Keratinocyte (primary cell): ENCODE data around the gene CIAO1. TPM values are rescaled to one million over a fixed set of nuclear protein-coding genes. Genes with fewer than 3 reads are reported as not detected.

Source experiments
- DNase-seq: peaks from one replicate; pipeline ENCODE4 v3.0.0-alpha.2; 2011; ENCODE audit warnings: low read depth, missing footprints, low spot score
- FAIRE-seq: peaks from 2 replicates; lab custom pipeline; 2011; peaks lifted over from hg19 to GRCh38; lab: Jason Lieb, UNC
- H2AFZ ChIP-seq: 2 replicates; pipeline ENCODE4 v1.6.0; 2012; ENCODE audit warnings: low read length, control low read depth, inconsistent platforms; ENCODE audit not compliant: control insufficient read depth
- H3K27ac ChIP-seq: 2 replicates; pipeline ENCODE4 v1.5.1; 2011; ENCODE audit warnings: low read length; ENCODE audit not compliant: control insufficient read depth, insufficient read depth
- H3K27me3 ChIP-seq: 3 replicates; pipeline ENCODE4 v1.6.0; 2011; ENCODE audit warnings: low read length; ENCODE audit not compliant: control insufficient read depth, insufficient read depth; ENCODE audit errors: extremely low read depth
- H3K36me3 ChIP-seq, 2 experiments: 2 replicates in 1 of 2; 3 replicates in 1 of 2; pipeline ENCODE4 v1.5.1; 2011; ENCODE audit warnings: low read length in 2 of 2, mild to moderate bottlenecking in 1 of 2; ENCODE audit not compliant: control insufficient read depth in 2 of 2, insufficient read depth in 2 of 2; ENCODE audit errors: extremely low read depth in 1 of 2
- H3K4me1 ChIP-seq: 3 replicates; pipeline ENCODE4 v1.5.1; 2011; ENCODE audit warnings: low read length; ENCODE audit not compliant: control insufficient read depth, insufficient read depth; ENCODE audit errors: extremely low read depth
- H3K4me2 ChIP-seq: 3 replicates; pipeline ENCODE4 v1.6.0; 2011; ENCODE audit warnings: low read depth, low read length; ENCODE audit not compliant: control insufficient read depth, insufficient read depth; ENCODE audit errors: extremely low read depth
- H3K4me3 ChIP-seq, 3 experiments: fragments of 200-600 bp in 1 of 3; sonication (generic) in 1 of 3; 2 replicates in 2 of 3; 3 replicates in 1 of 3; pipeline ENCODE4 v1.5.1; 2011 to 2016; ENCODE audit warnings: low read length in 3 of 3, mild to moderate bottlenecking in 3 of 3, control low read depth in 2 of 3, inconsistent platforms in 1 of 3, low read depth in 1 of 3, mixed read lengths in 1 of 3, mixed run types in 1 of 3, moderate library complexity in 1 of 3; ENCODE audit not compliant: control insufficient read depth in 2 of 3, insufficient read depth in 2 of 3; ENCODE audit errors: extremely low read depth in 1 of 3
- H3K79me2 ChIP-seq: 2 replicates; pipeline ENCODE4 v1.6.0; 2012; ENCODE audit warnings: low read length; ENCODE audit not compliant: control insufficient read depth, insufficient read depth
- H3K9ac ChIP-seq: 3 replicates; pipeline ENCODE4 v1.6.0; 2011; ENCODE audit warnings: low read length; ENCODE audit not compliant: control insufficient read depth, insufficient read depth; ENCODE audit errors: extremely low read depth
- H3K9me1 ChIP-seq: 3 replicates; pipeline ENCODE4 v1.6.0; 2011; ENCODE audit warnings: low read length; ENCODE audit not compliant: control insufficient read depth, insufficient read depth; ENCODE audit errors: extremely low read depth
- H3K9me3 ChIP-seq: 2 replicates; pipeline ENCODE4 v1.5.1; 2012; ENCODE audit warnings: low read depth, low read length; ENCODE audit not compliant: control insufficient read depth
- H4K20me1 ChIP-seq: 3 replicates; pipeline ENCODE4 v1.6.0; 2011; ENCODE audit warnings: low read length; ENCODE audit not compliant: control insufficient read depth, insufficient read depth; ENCODE audit errors: extremely low read depth
- CTCF ChIP-seq, 3 experiments: IDR thresholded peaks in 1 of 3; conservative IDR thresholded peaks in 1 of 3; optimal IDR thresholded peaks in 1 of 3; 2 replicates in 2 of 3; 3 replicates in 1 of 3; pipeline versions ENCODE3 to v1.5.1; 2011; ENCODE audit warnings: low read length in 3 of 3, mild to moderate bottlenecking in 3 of 3, moderate library complexity in 2 of 3, control low read depth in 1 of 3, inconsistent platforms in 1 of 3; ENCODE audit not compliant: insufficient read depth in 2 of 3; ENCODE audit errors: extremely low read depth in 1 of 3
- EZH2 ChIP-seq: IDR thresholded peaks from one replicate; pipeline ENCODE4 v1.6.1; 2012; ENCODE audit warnings: inconsistent platforms, mild to moderate bottlenecking, low read length, moderate library complexity
- dilution Hi-C: fragments of 300-500 bp; cut with MboI; formaldehyde crosslinking; loops from one replicate; pipeline ENCODE4 v1.7.0; 2020; ENCODE audit warnings: low sequenced_read_pairs; ENCODE audit not compliant: extremely low pct_ligation_motif_present
- polyA plus RNA-seq, 5 experiments: library from polyadenylated mRNA; depleted of rRNA in 3 of 5; stranded (reverse) in 3 of 5; stranded (forward) in 1 of 5; unstranded in 1 of 5; fragments of >200 nt; gene quantifications; 1 replicate in 1 of 5; 2 replicates in 3 of 5; 3 replicates in 1 of 5; pipeline versions ENCODE4 v1.2.1 to v1.2.3, GENCODE V29; 2011 to 2012; ENCODE audit warnings: missing spikeins in 2 of 5, low read depth in 1 of 5, low replicate concordance in 1 of 5

The CIAO1 gene
- polyA plus RNA-seq, 1 donor (not counting 4 experiments of a cell fraction or from before 2014, with no cell fraction given), result 67.4 TPM

- Histone ChIP-seq H3K9ac (no peak overlapping the region), H3K27me3 (no peaks in the 10 kb centered on the region), H3K9me3 (no peaks in the 10 kb centered on the region), H3K4me2 (no peak overlapping the region), H3K27ac (no peak overlapping the region), H3K9me1 (no peaks in the 10 kb centered on the region), H3K36me3 (peaks cover 1 to 6% of the 10 kb centered on the region in 2 experiments), H2AFZ (no peak overlapping the region), H3K79me2 (no peaks in the 10 kb centered on the region), H4K20me1 (no peaks in the 10 kb centered on the region), H3K4me3 (no peak overlapping the region), H3K4me1 (no peaks in the 10 kb centered on the region)
- DNase-seq, result no peak
- TF ChIP-seq CTCF (optimal IDR thresholded peaks at IDR 0.05 in 1 of 3, IDR thresholded peaks at IDR 0.05 in 1 of 3, conservative IDR thresholded peaks at IDR 0.05 in 1 of 3; ENCODE audit: extremely low read depth in 1 of 3, insufficient read depth in 2 of 3, low read length in 3 of 3), result no peak
- TF ChIP-seq EZH2, result no peak
- FAIRE-seq, result no peak
- dilution Hi-C loops, result no loop called here
These were observed 18.1 kb upstream of the CIAO1 start for GRCh38 chr2:96247896-96248295.

- no peak overlapping the region for H3K4me3 ChIP-seq
- DNase-seq, result no peak
- no peaks in the 10 kb centered on the region for H3K9me3 ChIP-seq
- no peak overlapping the region for H3K4me2 ChIP-seq
- FAIRE-seq, result no peak
- dilution Hi-C loops, result no loop called here
- TF ChIP-seq EZH2, result no peak
- TF ChIP-seq CTCF (optimal IDR thresholded peaks at IDR 0.05 in 1 of 3, IDR thresholded peaks at IDR 0.05 in 1 of 3, conservative IDR thresholded peaks at IDR 0.05 in 1 of 3; ENCODE audit: extremely low read depth in 1 of 3, insufficient read depth in 2 of 3, low read length in 3 of 3), result no peak
- no peaks in the 10 kb centered on the region for H3K4me1 ChIP-seq
- no peaks in the 10 kb centered on the region for H3K27me3 ChIP-seq
- H3K9ac ChIP-seq, result no peak overlapping the region
- no peak overlapping the region for H3K27ac ChIP-seq
- no peaks in the 10 kb centered on the region for H3K79me2 ChIP-seq
- no peaks in the 10 kb centered on the region for H4K20me1 ChIP-seq
- H3K9me1 ChIP-seq, result no peaks in the 10 kb centered on the region
- peaks cover 8 to 12% of the 10 kb centered on the region in 2 experiments for H3K36me3 ChIP-seq
- H2AFZ ChIP-seq, result no peak overlapping the region
These were observed 17.4 kb upstream of the CIAO1 start for GRCh38 chr2:96248624-96249023.
